ENCODE results near the gene LOXHD1. TPM values are rescaled to one million over a fixed set of nuclear protein-coding genes. Genes with fewer than 3 reads are reported as not detected.

The LOXHD1 gene
- total and polyA plus RNA-seq, 10 of the 15 experiments (the other 5 are each of a cell fraction or from before 2014, with no cell fraction given), result not detected

GRCh38 chr18:46675112-46675511, 18.1 kb upstream of the LOXHD1 start:
- Histone ChIP-seq H3K4me1 (ENCODE audit: control insufficient read depth, insufficient read depth, low read length) (no peaks in the 10 kb centered on the region), H2AFZ (ENCODE audit: control insufficient read depth, low read depth, low read length) (no peak overlapping the region), H3K4me3 (no peak overlapping the region), H3K9ac (ENCODE audit: control insufficient read depth, insufficient read depth, low read length) (no peak overlapping the region), H3K4me2 (ENCODE audit: control insufficient read depth, insufficient read depth) (no peak overlapping the region), H3K27ac (ENCODE audit: control insufficient read depth, insufficient read depth) (no peak overlapping the region), H3K79me2 (ENCODE audit: control insufficient read depth, insufficient read depth, low read length) (no peaks in the 10 kb centered on the region), H3K27me3 (replicated peaks in 1 of 2; ENCODE audit: control insufficient read depth in 2 of 2, insufficient read depth in 2 of 2, low read length in 1 of 2) (peaks cover 0 to 4% of the 10 kb centered on the region in 2 experiments; a peak in 1 of 4 replicates), H3K36me3 (ENCODE audit: control insufficient read depth in 2 of 2, insufficient read depth in 2 of 2, low read length in 1 of 2) (no peaks in the 10 kb centered on the region), H4K20me1 (ENCODE audit: control insufficient read depth, insufficient read depth) (no peaks in the 10 kb centered on the region; the same call in 1 of the 2 replicates), H3K9me3 (replicated peaks; ENCODE audit: control insufficient read depth, insufficient read depth, low read length) (no peaks in the 10 kb centered on the region)
- BruUV-seq (replicated peaks), result no TSS peak
- SMC1A ChIA-PET (ENCODE audit: uncharacterized antibody, unreplicated experiment), result no interaction called here
- DNase-seq (ENCODE audit: low read depth, low spot score) (no peak), FAIRE-seq (no peak), ATAC-seq (no peak)
- CTCF ChIA-PET, result no interaction called here
- RAD21 ChIA-PET (ENCODE audit: unreplicated experiment), result no interaction called here
- intact Hi-C loops (cut with micrococcal nuclease; ENCODE audit: unreplicated experiment), result no loop called here
- TF ChIP-seq KDM1A (IDR thresholded peaks at IDR 0.05; ENCODE audit: borderline replicate concordance) (no peak), MXI1 (IDR thresholded peaks at IDR 0.05; ENCODE audit: low read depth, low read length) (no peak), NR2C2 (IDR thresholded peaks at IDR 0.05; ENCODE audit: borderline replicate concordance, control insufficient read depth, insufficient read length, low read depth) (no peak), CHD4 (IDR thresholded peaks at IDR 0.05) (no peak), POLR2AphosphoS2 (IDR thresholded peaks at IDR 0.05; ENCODE audit: low read depth, low read length) (no peak), BACH1 (IDR thresholded peaks at IDR 0.05; ENCODE audit: borderline replicate concordance) (no peak), REST (IDR thresholded peaks at IDR 0.05; ENCODE audit: low read depth, low read length) (no peak), CBX3 (IDR thresholded peaks at IDR 0.05; ENCODE audit: borderline replicate concordance, low read depth) (no peak), TARDBP (IDR thresholded peaks at IDR 0.05; ENCODE audit: borderline replicate concordance) (no peak), EP300 (IDR thresholded peaks at IDR 0.05; ENCODE audit: borderline replicate concordance in 1 of 2, control insufficient read depth in 1 of 2, low read depth in 2 of 2, low read length in 2 of 2) (no peak)
- TF ChIP-seq, protein P1, sequence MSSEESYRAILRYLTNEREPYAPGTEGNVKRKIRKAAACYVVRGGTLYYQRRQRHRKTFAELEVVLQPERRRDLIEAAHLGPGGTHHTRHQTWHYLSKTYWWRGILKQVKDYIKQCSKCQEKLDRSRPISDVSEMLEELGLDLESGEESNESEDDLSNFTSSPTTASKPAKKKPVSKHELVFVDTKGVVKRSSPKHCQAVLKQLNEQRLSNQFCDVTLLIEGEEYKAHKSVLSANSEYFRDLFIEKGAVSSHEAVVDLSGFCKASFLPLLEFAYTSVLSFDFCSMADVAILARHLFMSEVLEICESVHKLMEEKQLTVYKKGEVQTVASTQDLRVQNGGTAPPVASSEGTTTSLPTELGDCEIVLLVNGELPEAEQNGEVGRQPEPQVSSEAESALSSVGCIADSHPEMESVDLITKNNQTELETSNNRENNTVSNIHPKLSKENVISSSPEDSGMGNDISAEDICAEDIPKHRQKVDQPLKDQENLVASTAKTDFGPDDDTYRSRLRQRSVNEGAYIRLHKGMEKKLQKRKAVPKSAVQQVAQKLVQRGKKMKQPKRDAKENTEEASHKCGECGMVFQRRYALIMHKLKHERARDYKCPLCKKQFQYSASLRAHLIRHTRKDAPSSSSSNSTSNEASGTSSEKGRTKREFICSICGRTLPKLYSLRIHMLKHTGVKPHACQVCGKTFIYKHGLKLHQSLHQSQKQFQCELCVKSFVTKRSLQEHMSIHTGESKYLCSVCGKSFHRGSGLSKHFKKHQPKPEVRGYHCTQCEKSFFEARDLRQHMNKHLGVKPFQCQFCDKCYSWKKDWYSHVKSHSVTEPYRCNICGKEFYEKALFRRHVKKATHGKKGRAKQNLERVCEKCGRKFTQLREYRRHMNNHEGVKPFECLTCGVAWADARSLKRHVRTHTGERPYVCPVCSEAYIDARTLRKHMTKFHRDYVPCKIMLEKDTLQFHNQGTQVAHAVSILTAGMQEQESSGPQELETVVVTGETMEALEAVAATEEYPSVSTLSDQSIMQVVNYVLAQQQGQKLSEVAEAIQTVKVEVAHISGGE (CRISPR knock-in tag; IDR thresholded peaks at IDR 0.05), result no peak
- TF ChIP-seq, protein P2, sequence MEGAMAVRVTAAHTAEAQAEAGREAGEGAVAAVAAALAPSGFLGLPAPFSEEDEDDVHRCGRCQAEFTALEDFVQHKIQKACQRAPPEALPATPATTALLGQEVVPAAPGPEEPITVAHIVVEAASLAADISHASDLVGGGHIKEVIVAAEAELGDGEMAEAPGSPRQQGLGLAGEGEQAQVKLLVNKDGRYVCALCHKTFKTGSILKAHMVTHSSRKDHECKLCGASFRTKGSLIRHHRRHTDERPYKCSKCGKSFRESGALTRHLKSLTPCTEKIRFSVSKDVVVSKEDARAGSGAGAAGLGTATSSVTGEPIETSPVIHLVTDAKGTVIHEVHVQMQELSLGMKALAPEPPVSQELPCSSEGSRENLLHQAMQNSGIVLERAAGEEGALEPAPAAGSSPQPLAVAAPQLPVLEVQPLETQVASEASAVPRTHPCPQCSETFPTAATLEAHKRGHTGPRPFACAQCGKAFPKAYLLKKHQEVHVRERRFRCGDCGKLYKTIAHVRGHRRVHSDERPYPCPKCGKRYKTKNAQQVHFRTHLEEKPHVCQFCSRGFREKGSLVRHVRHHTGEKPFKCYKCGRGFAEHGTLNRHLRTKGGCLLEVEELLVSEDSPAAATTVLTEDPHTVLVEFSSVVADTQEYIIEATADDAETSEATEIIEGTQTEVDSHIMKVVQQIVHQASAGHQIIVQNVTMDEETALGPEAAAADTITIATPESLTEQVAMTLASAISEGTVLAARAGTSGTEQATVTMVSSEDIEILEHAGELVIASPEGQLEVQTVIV (IDR thresholded peaks at IDR 0.05; ENCODE audit: borderline replicate concordance, partially characterized antibody), result no peak
- TF ChIP-seq, protein P3, sequence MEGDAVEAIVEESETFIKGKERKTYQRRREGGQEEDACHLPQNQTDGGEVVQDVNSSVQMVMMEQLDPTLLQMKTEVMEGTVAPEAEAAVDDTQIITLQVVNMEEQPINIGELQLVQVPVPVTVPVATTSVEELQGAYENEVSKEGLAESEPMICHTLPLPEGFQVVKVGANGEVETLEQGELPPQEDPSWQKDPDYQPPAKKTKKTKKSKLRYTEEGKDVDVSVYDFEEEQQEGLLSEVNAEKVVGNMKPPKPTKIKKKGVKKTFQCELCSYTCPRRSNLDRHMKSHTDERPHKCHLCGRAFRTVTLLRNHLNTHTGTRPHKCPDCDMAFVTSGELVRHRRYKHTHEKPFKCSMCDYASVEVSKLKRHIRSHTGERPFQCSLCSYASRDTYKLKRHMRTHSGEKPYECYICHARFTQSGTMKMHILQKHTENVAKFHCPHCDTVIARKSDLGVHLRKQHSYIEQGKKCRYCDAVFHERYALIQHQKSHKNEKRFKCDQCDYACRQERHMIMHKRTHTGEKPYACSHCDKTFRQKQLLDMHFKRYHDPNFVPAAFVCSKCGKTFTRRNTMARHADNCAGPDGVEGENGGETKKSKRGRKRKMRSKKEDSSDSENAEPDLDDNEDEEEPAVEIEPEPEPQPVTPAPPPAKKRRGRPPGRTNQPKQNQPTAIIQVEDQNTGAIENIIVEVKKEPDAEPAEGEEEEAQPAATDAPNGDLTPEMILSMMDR (IDR thresholded peaks at IDR 0.05 in 2 of 3, conservative IDR thresholded peaks at IDR 0.05 in 1 of 3; ENCODE audit: control insufficient read depth in 2 of 3, extremely low read depth in 1 of 3, insufficient read depth in 1 of 3, low read depth in 3 of 3, low read length in 3 of 3), result no peak
- in situ Hi-C loops (cut with MboI), result no loop called here
- 0% methylated on average over 1 of the region's 1 CpG for WGBS (ENCODE audit: insufficient coverage, insufficient replicate concordance, low lambda C conversion rate, missing lambda C conversion rate)
- POLR2A ChIA-PET, result no interaction called here

Measured in GM12878 (cell line).